H1 (cell line): ENCODE results near the gene TNP2. TPM values are rescaled to one million over a fixed set of nuclear protein-coding genes. Genes with fewer than 3 reads are reported as not detected.

ENCODE experiments used
- CTCF ChIA-PET: fragments of 300-600 bp; sonication (Branson Sonifier 250); formaldehyde crosslinking; loops from one replicate; lab custom pipeline; 2021; ENCODE audit not compliant: partially characterized antibody; lab: Charles Lee
- POLR2A ChIA-PET: fragments of 300-600 bp; sonication (Branson Sonifier 250); formaldehyde crosslinking; loops from one replicate; lab custom pipeline; 2021; ENCODE audit warnings: inconsistent platforms; ENCODE audit not compliant: partially characterized antibody; lab: Charles Lee
- DNase-seq, 2 experiments: peaks; one replicate each; pipeline versions ENCODE4 v3.0.0 to v3.0.0-alpha.2; 2010 to 2022; ENCODE audit warnings: low spot score in 2 of 2, low read depth in 1 of 2, mixed read lengths in 1 of 2
- FAIRE-seq: peaks from 2 replicates; lab custom pipeline; 2011; peaks lifted over from hg19 to GRCh38; lab: Jason Lieb, UNC
- H2AFZ ChIP-seq: 2 replicates; pipeline ENCODE4 v1.8.1; 2012; ENCODE audit warnings: low read length, inconsistent platforms
- H2AK5ac ChIP-seq: 2 replicates; pipeline ENCODE4 v1.6.1; 2013; ENCODE audit warnings: low read depth, low read length
- H2BK120ac ChIP-seq: replicated peaks from 2 replicates; pipeline ENCODE3; 2013; ENCODE audit warnings: low read depth, low read length, inconsistent platforms
- H2BK12ac ChIP-seq: 2 replicates; pipeline ENCODE4 v1.6.1; 2013; ENCODE audit warnings: low read depth, low read length
- H2BK15ac ChIP-seq: 2 replicates; pipeline ENCODE4 v1.6.1; 2013; ENCODE audit warnings: low read length
- H2BK20ac ChIP-seq: 2 replicates; pipeline ENCODE4 v1.6.1; 2013; ENCODE audit warnings: low read length
- H2BK5ac ChIP-seq: 2 replicates; pipeline ENCODE4 v1.6.1; 2013; ENCODE audit warnings: low read depth, low read length
- H3K14ac ChIP-seq: 2 replicates; pipeline ENCODE4 v1.6.1; 2013; ENCODE audit warnings: inconsistent platforms; ENCODE audit not compliant: insufficient read length
- H3K18ac ChIP-seq: 2 replicates; pipeline ENCODE4 v1.6.1; 2013; ENCODE audit warnings: low read length; ENCODE audit errors: extremely low read depth
- H3K23ac ChIP-seq: 2 replicates; pipeline ENCODE4 v1.6.1; 2013; ENCODE audit warnings: inconsistent platforms; ENCODE audit not compliant: insufficient read length
- H3K23me2 ChIP-seq: 2 replicates; pipeline ENCODE4 v1.6.1; 2013; ENCODE audit warnings: low read depth, low read length
- H3K27ac ChIP-seq: 2 replicates; pipeline ENCODE4 v1.6.1; 2011; ENCODE audit warnings: low read depth, low read length, inconsistent platforms
- H3K27me3 ChIP-seq, 4 experiments: replicated peaks in 1 of 4; 1 replicate in 1 of 4; 2 replicates in 3 of 4; pipeline versions ENCODE4 v1.6.1 to v1.8.1; 2011 to 2013; ENCODE audit warnings: low read length in 3 of 4, mild to moderate bottlenecking in 3 of 4, inconsistent platforms in 2 of 4, mixed read lengths in 2 of 4, moderate library complexity in 1 of 4; ENCODE audit not compliant: control insufficient read depth in 3 of 4, insufficient read depth in 3 of 4; ENCODE audit errors: extremely low read depth in 1 of 4
- H3K36me3 ChIP-seq, 4 experiments: 2 replicates each; pipeline versions ENCODE4 v1.6.1 to v1.8.1; 2011 to 2013; ENCODE audit warnings: mild to moderate bottlenecking in 4 of 4, low read length in 3 of 4, moderate library complexity in 2 of 4, control low read depth in 1 of 4, inconsistent platforms in 1 of 4; ENCODE audit not compliant: insufficient read depth in 4 of 4, control insufficient read depth in 2 of 4
- H3K4ac ChIP-seq: replicated peaks from 2 replicates; pipeline ENCODE3; 2013; ENCODE audit warnings: low read length, low read depth, mixed read lengths, inconsistent platforms; ENCODE audit not compliant: insufficient read length
- H3K4me1 ChIP-seq, 4 experiments: replicated peaks in 1 of 4; 1 replicate in 1 of 4; 2 replicates in 3 of 4; pipeline versions ENCODE4 v1.6.1 to v1.8.1; 2011 to 2013; ENCODE audit warnings: low read length in 3 of 4, inconsistent platforms in 2 of 4, mixed read lengths in 1 of 4; ENCODE audit not compliant: insufficient read depth in 4 of 4, control insufficient read depth in 3 of 4
- H3K4me2 ChIP-seq, 2 experiments: 2 replicates each; pipeline versions ENCODE4 v1.6.1 to v1.8.1; 2011 to 2013; ENCODE audit warnings: low read depth in 2 of 2, low read length in 2 of 2, control low read depth in 1 of 2, inconsistent platforms in 1 of 2, mild to moderate bottlenecking in 1 of 2; ENCODE audit not compliant: insufficient read depth in 1 of 2
- H3K4me3 ChIP-seq, 4 experiments: fragments of 200-600, 300-600 bp in 1 of 4; sonication (generic), shearing (Covaris generic), sonication (Bioruptor Twin) in 1 of 4; 2 replicates each; pipeline versions ENCODE4 v1.5.1 to v1.8.1; 2011 to 2016; ENCODE audit warnings: low read length in 4 of 4, low read depth in 3 of 4, control low read depth in 2 of 4, inconsistent platforms in 2 of 4, mild to moderate bottlenecking in 2 of 4, mixed read lengths in 1 of 4, moderate library complexity in 1 of 4; ENCODE audit not compliant: insufficient read depth in 2 of 4; ENCODE audit errors: extremely low read depth in 1 of 4
- H3K56ac ChIP-seq: replicated peaks from 2 replicates; pipeline ENCODE3; 2013; ENCODE audit warnings: low read depth, mild to moderate bottlenecking, mixed read lengths, low read length, inconsistent platforms; ENCODE audit not compliant: insufficient read length
- H3K79me1 ChIP-seq: 2 replicates; pipeline ENCODE4 v1.6.1; 2013; ENCODE audit warnings: low read depth, low read length, control low read depth
- H3K79me2 ChIP-seq, 2 experiments: 2 replicates each; pipeline versions ENCODE4 v1.6.1 to v1.8.1; 2012 to 2013; ENCODE audit warnings: low read length in 2 of 2, mild to moderate bottlenecking in 2 of 2, inconsistent platforms in 1 of 2; ENCODE audit not compliant: insufficient read depth in 2 of 2, control insufficient read depth in 1 of 2
- H3K9ac ChIP-seq, 4 experiments: replicated peaks in 1 of 4; 1 replicate in 1 of 4; 2 replicates in 3 of 4; pipeline versions ENCODE4 v1.6.1 to v1.8.1; 2011 to 2013; ENCODE audit warnings: low read depth in 3 of 4, low read length in 3 of 4, control low read depth in 2 of 4, mild to moderate bottlenecking in 2 of 4, moderate library complexity in 2 of 4, inconsistent platforms in 1 of 4; ENCODE audit errors: extremely low read depth in 1 of 4
- H3K9me3 ChIP-seq, 2 experiments: 2 replicates each; pipeline versions ENCODE4 v1.6.1 to v1.8.1; 2012 to 2013; ENCODE audit warnings: mild to moderate bottlenecking in 2 of 2, moderate library complexity in 2 of 2, control low read depth in 1 of 2, inconsistent platforms in 1 of 2, low read depth in 1 of 2, low read length in 1 of 2, mixed read lengths in 1 of 2; ENCODE audit not compliant: insufficient read depth in 2 of 2
- H4K20me1 ChIP-seq, 2 experiments: replicated peaks in 1 of 2; 2 replicates each; pipeline versions ENCODE3 to v1.8.1; 2011 to 2013; ENCODE audit warnings: inconsistent platforms in 2 of 2, low read length in 2 of 2, mild to moderate bottlenecking in 1 of 2; ENCODE audit not compliant: insufficient read depth in 2 of 2, control insufficient read depth in 1 of 2
- H4K5ac ChIP-seq: 2 replicates; pipeline ENCODE4 v1.6.1; 2013; ENCODE audit warnings: low read length, low read depth, mixed read lengths, inconsistent platforms; ENCODE audit not compliant: insufficient read length
- H4K8ac ChIP-seq: 2 replicates; pipeline ENCODE4 v1.8.0; 2013; ENCODE audit warnings: mild to moderate bottlenecking, moderate library complexity, low read length, inconsistent platforms; ENCODE audit not compliant: insufficient read depth; ENCODE audit errors: extremely low read depth
- H4K91ac ChIP-seq: replicated peaks from 2 replicates; pipeline ENCODE3; 2013; ENCODE audit warnings: low read length, mixed read lengths, inconsistent platforms; ENCODE audit not compliant: insufficient read length
- CBX5 ChIP-seq: fragments of 300-800, 300-1000 bp; sonication (generic); IDR thresholded peaks from 2 replicates; pipeline ENCODE4 v1.7.1; 2016; ENCODE audit warnings: antibody characterized with exemption, low read length, low read depth
- WGBS, 2 experiments: shearing (Covaris generic) in 1 of 2; methylation state at CpG; one replicate each; pipeline versions ENCODE4 v1.1.6 to v1.1.7; 2013 to 2015; ENCODE audit warnings: low lambda C conversion rate in 2 of 2, mixed read lengths in 2 of 2, inconsistent platforms in 1 of 2, low coverage in 1 of 2, missing lambda C conversion rate in 1 of 2; ENCODE audit not compliant: insufficient replicate concordance in 2 of 2, insufficient coverage in 1 of 2, insufficient read length in 1 of 2; ENCODE audit errors: extremely low coverage in 1 of 2, missing lambda C conversion rate in 1 of 2; 5-methylcytosine and 5-hydroxymethylcytosine counted together
- polyA plus RNA-seq, 7 experiments: library from polyadenylated mRNA; depleted of rRNA in 3 of 7; stranded (reverse) in 5 of 7; unstranded in 2 of 7; fragments of >200 nt in 5 of 7; fragments of 200-250 nt in 2 of 7; gene quantifications; 1 replicate in 5 of 7; 2 replicates in 1 of 7; 4 replicates in 1 of 7; pipeline versions ENCODE4 v1.2.1 to v1.2.3, GENCODE V29; 2011 to 2013; ENCODE audit warnings: missing spikeins in 2 of 7, mixed read lengths in 2 of 7
- total RNA-seq: library from RNA; stranded (reverse); fragmentation: NEBNext Ultra II Directional; extraction: Animal tissue kit (Norgen Biotek cat#: 25700); gene quantifications from 2 replicates; pipeline ENCODE4 v1.2.1, GENCODE V29; 2021

TNP2 gene
- total and polyA plus RNA-seq, 2 of the 8 experiments (the other 6 are each of a cell fraction or from before 2014, with no cell fraction given) = not detected

DNA sequence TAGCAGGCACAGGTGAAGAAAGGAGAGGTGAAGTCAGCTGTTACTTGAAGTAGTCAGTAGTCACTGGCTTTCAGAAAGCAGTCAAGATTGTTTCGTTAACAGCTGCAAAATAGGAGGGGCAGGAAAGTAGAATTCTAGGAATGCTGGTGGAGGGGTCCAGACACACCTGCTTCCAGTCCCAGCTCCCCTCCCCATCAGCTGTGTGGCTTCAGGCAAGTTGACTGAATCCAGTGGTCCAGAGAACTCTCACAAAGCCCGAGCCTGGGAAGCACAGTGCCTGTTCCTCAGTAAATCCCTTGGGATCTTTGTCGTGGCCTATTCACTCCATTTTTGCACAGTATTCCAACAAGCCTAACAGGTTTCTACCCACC lies 8.5 kb downstream of the TNP2 start:
- no peak overlapping the region for H4K5ac ChIP-seq
- H3K4me2 ChIP-seq = no peak overlapping the region
- H3K36me3 ChIP-seq = no peaks in the 10 kb centered on the region
- CTCF ChIA-PET = interaction anchor here (0.7 to 6.8 kb wide), 10 partner anchors 10 to 293 kb away, joined by 3 to 79 read pairs (median 5); partner anchors contain the start of genes PRM3 and TNP2
- H3K27me3 ChIP-seq = no peaks in the 10 kb centered on the region; a peak in 1 of 7 replicates
- no peaks in the 10 kb centered on the region for H3K79me1 ChIP-seq
- no peak overlapping the region for H3K14ac ChIP-seq
- no peak overlapping the region for H2BK20ac ChIP-seq
- H3K4me1 ChIP-seq = peaks cover 0 to 8% (median 1%) of the 10 kb centered on the region in 4 experiments; a peak in 4 of 7 replicates
- no peak for FAIRE-seq
- no peak overlapping the region for H3K18ac ChIP-seq
- H4K8ac ChIP-seq = no peak overlapping the region
- H4K91ac ChIP-seq = peak overlapping the region; percentile 17
- no peaks in the 10 kb centered on the region for H4K20me1 ChIP-seq
- no peak overlapping the region for H3K9ac ChIP-seq
- peaks cover 9% of the 10 kb centered on the region for H3K23me2 ChIP-seq
- H2BK15ac ChIP-seq = no peak overlapping the region
- no peak overlapping the region for H2AFZ ChIP-seq
- H3K23ac ChIP-seq = no peak overlapping the region
- H3K4ac ChIP-seq = no peak overlapping the region
- 79% methylated on average over 3 of the region's 3 CpGs; no CpG with 5 or more reads in 1 of the 2 experiments for WGBS, 2 experiments
- no peak overlapping the region for H3K56ac ChIP-seq
- H2BK120ac ChIP-seq = no peak overlapping the region
- no peaks in the 10 kb centered on the region for H3K79me2 ChIP-seq
- no peak overlapping the region for H3K4me3 ChIP-seq
- POLR2A ChIA-PET = interaction anchor here (0.6 to 2.4 kb wide), 7 partner anchors 9 to 109 kb away, joined by 3 to 6 read pairs (median 3); no protein-coding TSS in a partner anchor
- H3K9me3 ChIP-seq = no peaks in the 10 kb centered on the region
- peak overlapping the region; percentile 47; the same call in 1 of the 2 replicates for H2AK5ac ChIP-seq
- no peak overlapping the region for H3K27ac ChIP-seq
- no peak overlapping the region for H2BK5ac ChIP-seq
- no peak for DNase-seq
- peak overlapping the region; percentile 53; the same call in 1 of the 2 replicates for H2BK12ac ChIP-seq
- no peak for TF ChIP-seq CBX5
